HG03045 (cell line): Measurements from ENCODE around the gene SIGLEC14.

Experiments
- ATAC-seq: cut with Tn5 transposase; IDR thresholded peaks from one replicate; pipeline ENCODE4 v1.9.1; 2021; ENCODE audit warnings: mild to moderate bottlenecking, moderate library complexity; ENCODE audit not compliant: unreplicated experiment

Gene SIGLEC14

DNA sequence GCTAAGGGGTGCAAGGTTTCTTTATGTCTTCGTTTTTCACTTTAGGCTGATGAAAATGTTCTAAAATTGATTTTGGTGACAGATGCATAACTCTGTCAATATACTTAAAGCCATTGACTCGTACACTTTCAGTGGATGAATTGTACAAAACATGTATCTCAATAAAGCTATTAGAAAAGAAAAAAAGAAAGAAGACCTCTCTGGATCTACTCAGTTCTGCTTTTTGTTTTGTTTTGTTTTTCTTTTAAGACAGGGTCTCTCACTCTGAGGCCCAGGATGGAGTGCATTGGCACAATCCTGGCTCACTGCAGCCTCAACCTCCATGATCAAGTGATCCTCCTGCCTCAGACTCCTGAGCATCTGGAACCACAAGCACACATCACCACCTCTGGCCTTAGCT lies 19.9 kb downstream of the SIGLEC14 start:
- ATAC-seq, result no peak

GRCh38 chr19:51621178-51621577 lies 25.4 kb downstream of the SIGLEC14 start:
- ATAC-seq, result no peak

DNA sequence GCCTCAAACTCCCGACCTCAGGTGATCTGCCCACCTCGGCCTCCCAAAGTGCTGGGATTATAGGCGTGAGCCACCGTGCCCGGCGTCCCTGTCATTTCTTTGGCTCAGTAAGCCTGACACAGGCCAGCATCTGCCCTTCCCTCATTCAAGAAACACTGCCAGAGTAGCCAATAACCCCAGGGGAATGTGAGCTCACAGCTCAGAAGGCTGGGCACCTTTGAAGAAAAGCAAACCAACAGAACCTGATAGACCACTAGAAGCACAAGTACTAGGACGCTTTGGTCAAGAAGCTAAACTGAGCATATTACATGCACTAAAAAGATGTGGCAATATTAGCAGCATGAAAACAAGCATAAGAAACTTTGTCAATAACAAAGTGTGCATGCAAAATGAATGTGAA lies 30.6 kb downstream of the SIGLEC14 start:
- ATAC-seq, result no peak

GRCh38 chr19:51614789-51615188 lies 31.8 kb downstream of the SIGLEC14 start:
- ATAC-seq, result no peak

DNA sequence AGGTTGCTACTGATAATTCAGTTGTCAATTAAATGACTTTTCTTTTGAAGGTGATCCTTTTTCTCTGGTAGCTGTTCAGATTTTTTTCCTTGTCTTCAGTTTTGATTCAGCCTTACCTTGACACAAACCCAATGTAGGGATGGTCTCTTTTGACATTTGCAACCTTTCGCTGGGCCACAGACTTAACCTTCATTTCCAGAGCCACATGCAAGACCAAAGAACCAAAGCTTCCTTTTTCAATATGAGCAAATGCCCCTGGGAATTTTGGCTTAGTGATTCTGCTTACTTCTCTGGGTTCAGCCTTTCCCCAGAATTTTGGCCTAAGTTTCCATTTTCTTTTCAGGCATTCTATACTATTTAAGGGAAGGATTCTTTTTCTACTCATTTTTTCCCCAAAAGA lies 36.0 kb downstream of the SIGLEC14 start:
- no peak for ATAC-seq

- ATAC-seq, result no peak
Measured at GRCh38 chr19:51607920-51608562, 38.6 kb downstream of the SIGLEC14 start.

DNA sequence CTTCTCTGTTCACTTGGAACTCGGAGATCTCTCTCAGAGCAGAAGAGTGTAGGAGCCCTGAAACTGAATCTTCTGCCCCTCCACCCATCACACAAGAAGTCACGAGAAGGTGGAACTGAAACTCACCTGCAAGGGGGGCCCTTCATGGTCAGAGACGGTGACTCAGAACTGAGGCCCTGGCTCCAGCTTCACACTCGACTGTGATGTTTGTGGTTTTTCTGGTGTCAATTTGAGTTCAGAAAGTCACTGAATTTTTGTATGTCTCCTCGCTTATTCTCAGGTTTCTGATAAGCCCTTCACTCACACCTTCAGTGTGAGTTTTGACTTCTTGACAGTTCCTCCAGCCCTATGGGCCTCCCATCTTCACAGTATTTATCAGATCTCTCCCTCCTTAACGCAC lies 39.5 kb downstream of the SIGLEC14 start:
- ATAC-seq, result peak; percentile 90

GRCh38 chr19:51602189-51602854 lies 44.3 kb downstream of the SIGLEC14 start:
- ATAC-seq, result no peak

GRCh38 chr19:51600940-51601580 lies 45.6 kb downstream of the SIGLEC14 start:
- ATAC-seq, result no peak

- ATAC-seq, result no peak
Measured at GRCh38 chr19:51599084-51599483, 47.5 kb downstream of the SIGLEC14 start.

DNA sequence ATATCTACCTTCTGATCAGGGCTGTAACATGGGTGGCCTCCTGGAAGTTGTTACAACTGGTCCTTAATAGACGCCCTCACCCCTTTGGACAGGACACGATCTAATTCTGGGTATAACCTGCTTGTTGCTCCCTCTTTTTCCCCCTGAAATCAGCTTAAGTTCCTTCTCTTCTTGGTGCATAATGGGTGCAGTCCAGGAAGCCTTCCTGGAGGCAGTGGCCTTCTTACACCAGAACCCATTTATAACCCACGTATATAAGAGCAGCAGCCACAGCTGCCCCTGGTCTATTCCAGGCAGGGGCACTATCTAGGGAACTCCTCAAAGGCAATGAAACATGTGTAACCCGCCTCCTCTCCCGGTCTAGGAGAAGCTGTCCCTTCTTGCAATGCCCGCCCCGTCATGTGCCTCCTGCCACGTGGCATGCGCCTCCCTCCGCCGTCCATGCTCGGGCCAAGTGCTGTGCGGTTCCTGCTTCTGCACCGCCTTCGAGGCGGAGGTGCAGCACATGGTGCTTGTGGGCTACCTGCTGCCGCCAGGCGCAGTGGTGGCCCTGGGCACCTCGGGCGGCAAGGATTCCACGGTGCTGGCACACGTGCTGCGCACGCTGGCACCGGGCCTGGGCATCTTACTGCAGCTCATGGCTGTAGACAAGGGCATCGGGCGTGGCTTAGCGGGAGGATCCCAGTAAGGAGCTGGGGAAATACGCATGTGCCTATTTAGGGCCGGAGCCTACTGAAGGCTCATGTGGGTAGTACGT lies 48.3 kb downstream of the SIGLEC14 start:
- ATAC-seq, result no peak

DNA sequence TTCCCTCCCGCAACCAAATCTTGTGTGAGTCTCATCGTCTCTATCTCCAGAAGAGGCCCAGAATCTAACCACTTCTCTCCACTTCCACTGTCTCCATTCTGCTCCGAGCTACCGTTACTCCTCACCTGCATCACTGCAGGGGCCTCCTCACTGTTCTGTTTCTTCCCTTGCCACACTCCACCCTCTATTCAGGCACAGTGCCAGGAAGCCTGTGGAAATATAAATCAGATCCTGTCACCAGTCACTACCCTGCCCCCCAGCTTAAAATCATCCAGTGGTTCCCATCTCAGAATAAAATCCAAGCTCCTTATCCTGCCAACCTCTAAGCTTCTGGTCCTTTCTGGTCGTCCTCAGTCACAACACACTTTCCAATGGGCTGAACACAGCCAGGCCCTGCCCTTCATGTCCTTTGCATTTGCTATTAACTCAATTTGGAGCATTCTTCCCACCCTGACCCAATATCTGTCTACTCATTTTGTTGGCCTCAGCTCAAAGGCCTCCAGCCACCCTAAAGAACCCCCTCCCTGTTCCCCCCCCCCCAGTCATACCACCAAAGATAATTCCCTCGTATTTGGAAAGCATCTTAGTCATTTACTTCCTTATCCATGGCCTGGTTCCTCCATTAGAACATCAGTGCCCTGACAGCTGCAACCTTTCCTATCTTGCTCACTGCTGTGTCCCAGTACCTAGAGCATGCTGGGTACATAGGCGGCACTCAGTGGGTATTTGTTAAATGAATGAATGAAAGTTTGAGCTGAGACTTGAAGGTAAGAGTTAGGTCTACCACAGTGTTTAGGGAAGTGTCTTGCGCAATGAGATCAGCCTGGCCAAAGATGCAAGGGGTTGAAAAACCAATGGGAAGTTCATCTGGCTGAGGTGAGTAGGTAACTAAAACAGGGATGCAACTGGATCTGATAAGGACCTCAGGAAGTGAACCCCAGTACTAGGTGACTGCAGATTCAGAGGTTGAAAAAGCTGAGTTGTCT lies 51.1 kb downstream of the SIGLEC14 start:
- ATAC-seq, result no peak

DNA sequence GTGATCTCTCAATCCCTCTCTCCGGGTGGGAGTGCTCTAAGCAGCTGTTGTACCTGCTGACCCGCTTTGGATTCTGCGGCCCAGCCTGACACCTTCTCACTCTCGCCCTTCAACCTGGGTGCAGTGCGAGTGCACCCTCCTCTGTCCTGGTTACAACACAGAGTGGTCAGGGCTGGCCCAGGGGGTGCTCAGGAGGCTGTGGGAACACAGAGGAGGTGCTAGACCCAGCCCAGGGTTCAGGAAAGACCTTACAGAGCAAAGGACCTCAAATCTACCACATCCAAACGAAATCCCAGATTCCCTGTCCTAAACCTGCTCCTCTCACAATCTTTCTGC lies 51.9 kb downstream of the SIGLEC14 start:
- no peak for ATAC-seq

DNA sequence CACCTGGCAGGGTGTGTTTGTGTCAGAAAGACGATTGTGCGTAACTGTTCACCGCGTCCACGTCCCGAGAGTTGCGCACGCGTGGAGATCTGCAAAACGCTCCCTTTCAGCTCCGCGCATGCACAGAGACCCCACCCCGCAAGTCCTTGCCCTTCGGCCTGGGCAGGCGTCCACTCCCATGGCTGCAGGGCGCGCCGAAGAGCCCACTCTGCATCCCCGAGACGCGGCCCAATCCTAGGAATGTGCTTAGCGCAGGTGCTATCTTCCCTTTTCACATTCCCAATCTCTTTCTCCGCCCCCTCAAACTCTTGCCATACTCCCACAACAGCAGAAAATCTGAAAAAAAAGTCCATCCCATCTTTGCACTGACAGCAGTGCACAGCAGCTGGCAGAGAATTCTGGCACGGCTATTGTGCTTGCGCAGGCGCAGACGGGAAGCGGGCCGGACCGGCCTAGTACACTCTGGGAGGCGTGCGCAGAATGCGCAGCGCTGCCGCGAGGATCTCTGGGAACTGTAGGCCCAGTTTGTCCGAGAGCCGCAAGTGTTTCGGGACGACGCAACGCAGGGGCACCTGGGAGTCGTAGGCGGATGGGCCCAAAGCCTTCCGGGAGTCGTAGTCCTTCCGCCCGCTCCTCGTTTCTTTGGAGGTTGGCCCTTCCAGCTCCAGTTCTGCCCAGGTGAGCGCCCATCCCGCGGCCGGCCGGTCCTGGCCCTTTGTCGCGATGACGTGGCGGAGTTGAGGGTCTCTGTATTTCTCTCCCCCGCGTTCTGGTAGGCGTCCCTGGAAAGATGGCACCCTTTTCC lies 52.5 kb downstream of the SIGLEC14 start:
- ATAC-seq, result peak; percentile 92

DNA sequence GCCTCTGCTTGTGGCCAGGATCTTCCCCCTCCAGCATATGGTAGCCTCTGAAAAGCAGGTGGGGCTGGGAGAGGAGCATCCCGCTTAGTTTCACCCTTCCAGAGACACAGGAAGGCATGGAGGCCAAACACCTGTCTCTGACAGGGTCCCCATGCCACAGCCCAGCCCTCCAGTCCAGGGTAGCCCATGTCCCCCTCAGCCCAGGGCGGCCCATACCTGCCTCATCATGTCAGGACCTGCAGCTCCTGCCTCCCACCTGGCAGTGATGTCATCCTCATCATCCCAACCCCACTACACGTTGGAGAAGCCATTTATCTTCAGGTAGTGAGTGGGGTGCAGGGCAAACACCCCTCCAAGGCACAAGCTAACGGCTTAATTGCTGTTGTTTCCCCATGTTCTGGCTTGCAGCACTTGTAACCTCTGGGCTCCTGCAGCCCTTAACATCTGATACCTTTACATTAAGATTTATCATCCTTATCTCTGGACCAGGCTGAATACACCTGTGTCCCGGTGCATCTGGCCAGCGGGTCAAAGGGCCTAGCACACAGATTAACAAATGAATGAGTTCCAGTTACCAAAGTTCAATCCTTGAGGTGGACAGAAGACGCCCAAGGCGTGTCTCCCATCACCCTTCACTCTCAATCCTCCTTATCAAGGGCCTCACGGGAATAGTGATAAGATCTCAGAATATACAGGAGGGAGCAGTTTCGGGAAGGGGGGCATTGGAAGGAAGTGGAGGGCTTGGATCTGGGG lies 53.3 kb downstream of the SIGLEC14 start:
- no peak for ATAC-seq
